ENCODE measurements around the gene RAB19.

GRCh38 chr7:140456551-140457051 is 52.7 kb downstream of the RAB19 start:
- no peak for TF ChIP-seq POLR2A (IDR thresholded peaks at IDR 0.05)
- TF ChIP-seq EP300 (IDR thresholded peaks at IDR 0.05), result no peak
